ENCODE results near the gene SFMBT2.

SFMBT2 gene

GRCh38 chr10:7364474-7364873 lies 46.4 kb downstream of the SFMBT2 start:
- DNase-seq (ENCODE audit: low read depth): no peak

GRCh38 chr10:7363700-7364099 lies 47.1 kb downstream of the SFMBT2 start:
- no peak for DNase-seq (ENCODE audit: low read depth)

DNA sequence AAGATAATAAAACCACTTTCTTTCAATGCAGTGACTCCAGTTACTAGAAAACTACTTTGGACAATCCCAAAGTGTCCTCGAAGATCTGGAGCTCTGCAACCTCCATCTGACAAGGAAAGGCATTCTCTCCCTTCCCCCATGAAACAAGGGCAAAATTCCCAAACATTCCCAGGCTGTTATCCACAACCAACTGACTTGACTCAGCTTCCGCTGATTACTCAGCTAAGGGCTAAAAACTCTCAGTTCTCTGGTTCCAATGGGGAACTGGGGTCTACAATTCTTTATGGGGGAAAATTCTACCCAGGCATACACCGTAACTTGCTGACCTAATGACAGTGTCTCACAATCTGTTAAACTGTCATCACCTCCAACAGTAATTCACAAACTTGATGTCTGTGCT lies 48.4 kb downstream of the SFMBT2 start:
- no peak for DNase-seq (ENCODE audit: low read depth)

DNA sequence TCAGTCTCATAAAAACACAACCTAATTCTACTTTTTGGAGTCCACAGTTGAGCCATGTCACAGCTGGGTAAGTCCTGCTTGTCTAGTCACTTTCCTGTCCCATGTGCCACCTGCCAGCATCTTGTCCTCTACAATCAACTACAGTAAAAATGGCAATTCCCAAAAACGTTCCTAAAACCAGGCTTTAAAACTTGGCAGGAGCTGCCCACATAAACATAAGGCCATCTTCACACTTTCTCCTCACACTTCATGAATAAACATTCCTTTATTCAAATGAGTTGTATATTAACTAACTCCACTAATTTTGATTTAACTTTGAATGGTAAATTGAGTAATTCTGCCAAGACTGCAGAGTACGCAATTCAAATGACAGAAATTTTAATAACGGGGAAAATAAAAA lies 49.5 kb downstream of the SFMBT2 start:
- DNase-seq (ENCODE audit: low read depth): no peak

DNA sequence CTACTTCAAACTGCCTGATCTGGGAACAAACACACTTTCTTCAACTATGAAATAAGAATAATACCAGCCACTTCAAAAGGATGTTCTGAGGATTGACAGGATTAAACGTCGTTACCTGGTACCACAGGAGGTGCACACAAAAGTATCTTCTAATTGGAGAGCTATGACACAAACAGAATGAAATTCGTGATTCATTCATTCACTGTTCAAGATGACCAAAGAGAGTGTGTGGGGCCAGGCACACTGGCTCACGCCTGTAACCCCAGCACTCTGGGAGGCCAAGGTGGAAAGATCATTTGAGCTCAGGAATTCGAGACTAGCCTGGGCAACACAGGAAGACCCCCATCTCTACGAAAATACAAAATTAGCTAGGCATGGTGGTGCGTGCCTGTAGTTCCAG lies 50.9 kb downstream of the SFMBT2 start:
- no peak for DNase-seq (ENCODE audit: low read depth)

GRCh38 chr10:7359356-7359755 lies 51.5 kb downstream of the SFMBT2 start:
- no peak for DNase-seq (ENCODE audit: low read depth)

- DNase-seq (ENCODE audit: low read depth): no peak
These were observed 53.6 kb downstream of the SFMBT2 start for GRCh38 chr10:7357193-7357592.

- DNase-seq (ENCODE audit: low read depth): no peak
These were observed 56.3 kb downstream of the SFMBT2 start for GRCh38 chr10:7354330-7355047.

GRCh38 chr10:7351894-7352293 lies 58.9 kb downstream of the SFMBT2 start:
- no peak for DNase-seq (ENCODE audit: low read depth)

DNA sequence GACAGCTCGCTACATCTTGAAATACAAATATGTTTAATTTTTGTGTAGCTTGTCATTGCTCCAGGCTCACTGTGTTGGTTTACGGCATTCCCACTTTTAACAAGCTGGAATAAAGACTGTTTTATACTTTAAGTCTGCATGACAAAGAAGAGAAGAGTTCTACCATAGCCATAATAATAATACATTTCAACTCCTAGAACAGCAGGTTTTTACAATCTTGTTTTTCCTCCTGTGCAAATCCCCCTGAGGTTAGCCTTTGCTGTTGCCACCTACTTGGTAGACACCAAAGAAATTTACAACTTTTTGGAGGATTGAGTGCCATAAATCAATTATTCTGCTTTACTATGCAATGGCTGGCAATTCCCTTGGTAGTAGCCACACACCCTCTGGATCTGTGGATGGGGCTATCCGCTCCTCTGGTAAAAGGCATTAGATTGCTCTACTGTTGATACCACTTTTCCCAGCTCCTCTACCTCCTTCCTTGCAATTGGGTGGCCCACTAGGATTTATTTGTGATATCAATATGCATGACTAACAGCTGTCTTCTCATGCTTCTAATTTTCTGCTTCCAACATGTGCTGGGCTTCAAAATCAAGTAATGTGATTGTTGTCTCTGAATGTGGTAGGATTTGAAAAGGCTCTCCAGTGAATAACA lies 60.2 kb downstream of the SFMBT2 start:
- DNase-seq (ENCODE audit: low read depth): no peak

- no peak for DNase-seq (ENCODE audit: low read depth)
These were observed 65.1 kb downstream of the SFMBT2 start for GRCh38 chr10:7345717-7346116.

DNA sequence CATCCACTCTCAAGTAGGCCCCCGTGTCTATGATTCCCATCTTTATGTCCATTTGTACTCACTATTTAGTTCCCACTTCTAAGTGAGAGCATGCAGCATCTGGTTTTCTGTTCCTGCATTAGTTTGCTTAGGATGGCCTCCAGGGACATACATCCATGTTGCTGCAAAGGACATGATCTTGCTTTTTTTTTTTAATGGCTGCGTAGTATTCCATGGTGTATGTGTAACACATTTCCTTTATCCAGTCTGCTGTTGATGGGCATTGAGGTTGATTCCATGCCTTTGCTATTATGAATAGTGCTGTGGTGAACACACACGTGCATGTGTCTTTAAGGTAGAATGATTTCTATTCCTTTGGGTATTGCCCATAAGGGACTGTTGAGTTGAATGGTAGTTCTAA lies 67.8 kb downstream of the SFMBT2 start:
- DNase-seq (ENCODE audit: low read depth): no peak

DNA sequence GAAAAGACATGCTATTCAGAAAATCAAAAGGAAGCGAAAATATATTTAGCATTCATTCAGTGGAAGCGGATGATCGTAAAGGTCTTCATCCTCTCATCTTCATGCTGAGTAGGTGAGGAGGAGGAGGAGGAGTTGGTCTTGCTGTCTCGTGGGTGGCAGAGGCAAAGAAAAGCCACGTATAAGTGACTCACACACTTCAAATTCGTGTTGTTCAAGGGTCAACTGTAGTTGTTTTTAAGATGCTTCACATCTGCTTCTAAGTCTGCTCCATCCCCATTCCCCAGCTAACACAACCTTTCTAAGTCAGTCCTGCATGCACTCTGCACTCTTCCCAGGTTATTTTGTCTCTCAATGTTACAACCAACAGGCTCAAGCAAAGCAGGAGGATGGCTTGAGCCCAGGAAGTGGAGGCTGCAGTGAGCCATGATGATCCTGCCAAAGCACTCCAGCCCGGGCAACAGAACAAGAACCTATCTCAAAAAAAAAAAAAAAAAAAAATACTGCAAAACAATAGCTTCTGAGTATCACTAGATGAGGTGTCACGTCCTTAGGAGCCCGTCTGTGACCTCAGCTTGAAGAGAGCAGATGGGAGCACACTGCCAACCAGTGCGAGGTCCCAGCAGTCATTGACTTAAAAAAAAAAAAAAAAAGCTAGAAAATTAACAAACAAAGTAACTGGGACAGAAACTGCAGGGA lies 70.5 kb downstream of the SFMBT2 start:
- no peak for DNase-seq (ENCODE audit: low read depth)

DNA sequence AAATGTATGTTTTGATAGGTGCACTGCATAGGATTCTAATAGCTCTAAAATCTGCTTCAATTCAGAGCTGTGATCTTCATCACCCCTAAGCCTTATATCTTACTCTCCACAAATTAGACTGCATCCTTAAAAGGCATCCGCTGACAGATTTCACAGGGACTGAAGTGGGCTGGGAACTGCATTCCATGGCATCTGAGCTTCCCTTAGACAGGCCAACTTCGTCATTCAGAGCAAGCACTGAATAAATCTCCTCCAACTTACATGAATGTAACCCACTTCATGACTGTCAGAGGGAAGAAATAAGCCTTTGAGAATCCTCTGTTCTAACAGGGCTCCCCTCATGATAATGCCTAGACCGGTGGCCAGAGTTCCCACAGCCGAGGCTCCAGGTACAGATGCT lies 71.3 kb downstream of the SFMBT2 start:
- DNase-seq (ENCODE audit: low read depth): no peak

DNA sequence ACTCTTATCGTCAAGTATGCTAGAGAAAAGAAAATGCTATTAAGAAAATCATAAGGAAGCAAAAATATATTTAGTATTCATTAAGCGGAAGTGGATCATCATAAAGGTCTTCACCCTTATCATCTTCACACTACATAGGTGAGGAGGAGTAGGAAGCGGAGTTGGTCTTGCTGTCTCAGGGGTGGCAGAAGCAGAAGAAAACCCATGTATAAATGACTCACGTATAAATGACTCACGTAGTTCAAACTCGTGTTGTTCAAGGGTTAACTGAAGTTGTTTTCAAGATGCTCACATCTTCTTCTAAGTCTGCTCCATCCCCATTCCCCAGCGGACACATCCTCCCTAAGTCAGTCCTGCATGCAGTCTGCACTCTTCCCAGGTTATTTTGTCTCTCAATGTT lies 72.4 kb downstream of the SFMBT2 start:
- DNase-seq (ENCODE audit: low read depth): no peak

GRCh38 chr10:7337431-7338171 lies 73.2 kb downstream of the SFMBT2 start:
- no peak for DNase-seq (ENCODE audit: low read depth)

DNA sequence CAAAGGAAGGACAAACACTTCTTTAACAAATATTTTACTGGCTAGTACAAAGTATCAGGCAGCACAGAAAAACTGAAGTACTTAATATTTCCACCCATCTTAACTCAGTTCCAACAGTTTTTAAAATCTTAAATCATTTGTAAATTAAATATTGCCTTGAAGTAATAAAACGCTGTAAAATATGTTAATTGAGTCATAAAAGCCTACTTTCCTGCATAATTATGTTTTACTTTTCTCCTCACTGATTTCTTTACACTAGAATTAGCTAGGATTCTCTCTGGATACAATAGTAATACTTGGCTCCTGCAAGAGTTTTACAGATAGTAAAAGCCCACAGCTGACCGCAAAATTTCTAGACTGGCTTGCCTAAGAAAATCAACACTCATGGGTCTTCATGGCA lies 74.9 kb downstream of the SFMBT2 start:
- no peak for DNase-seq (ENCODE audit: low read depth)

DNA sequence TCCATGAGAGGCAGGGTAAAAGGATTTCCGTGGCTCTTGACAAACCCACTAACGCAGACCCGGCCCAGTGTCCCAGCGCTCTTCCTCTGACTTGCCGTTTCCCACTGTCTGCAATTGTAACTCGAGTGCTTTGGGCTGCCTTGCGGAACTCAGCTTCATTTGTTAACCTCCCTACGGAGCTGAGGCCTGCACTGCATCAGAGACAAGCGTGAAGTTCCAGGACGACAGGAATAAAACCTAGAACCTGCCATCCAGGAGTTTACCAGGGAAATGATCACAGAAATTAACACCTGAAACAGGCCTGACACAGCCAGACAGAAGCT lies 76.2 kb downstream of the SFMBT2 start:
- no peak for DNase-seq (ENCODE audit: low read depth)

DNA sequence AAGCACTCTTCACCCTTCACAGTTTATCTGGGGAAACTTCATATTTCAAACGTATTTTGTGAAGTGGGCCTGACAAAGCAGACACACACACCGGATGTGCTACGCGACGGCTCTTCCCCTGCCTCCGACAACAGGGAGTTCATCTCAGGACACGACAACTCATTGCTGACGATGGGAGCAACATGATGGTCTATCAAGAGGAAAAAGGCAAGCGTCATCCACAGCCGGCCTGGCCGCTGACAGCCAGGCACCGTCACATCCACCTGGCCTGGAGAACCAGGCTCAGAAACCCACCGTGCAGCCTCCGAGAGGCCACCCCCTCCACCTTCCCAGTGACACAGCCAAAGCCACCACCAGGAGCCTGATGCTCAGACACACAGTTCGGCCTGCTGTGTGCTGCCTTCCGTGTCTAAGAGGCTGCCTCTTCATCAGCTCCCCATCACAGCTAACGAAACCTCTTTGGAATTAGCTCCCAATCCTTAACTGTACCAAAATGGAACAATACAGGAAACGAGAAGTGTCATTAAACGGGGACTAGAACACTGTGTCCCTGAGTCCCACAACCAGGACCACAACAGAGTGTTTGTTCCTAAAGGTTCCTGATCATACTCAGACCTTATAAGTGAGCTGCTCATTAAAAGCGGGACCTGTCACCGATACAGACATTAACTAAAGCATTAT lies 76.7 kb downstream of the SFMBT2 start:
- DNase-seq (ENCODE audit: low read depth): no peak

DNA sequence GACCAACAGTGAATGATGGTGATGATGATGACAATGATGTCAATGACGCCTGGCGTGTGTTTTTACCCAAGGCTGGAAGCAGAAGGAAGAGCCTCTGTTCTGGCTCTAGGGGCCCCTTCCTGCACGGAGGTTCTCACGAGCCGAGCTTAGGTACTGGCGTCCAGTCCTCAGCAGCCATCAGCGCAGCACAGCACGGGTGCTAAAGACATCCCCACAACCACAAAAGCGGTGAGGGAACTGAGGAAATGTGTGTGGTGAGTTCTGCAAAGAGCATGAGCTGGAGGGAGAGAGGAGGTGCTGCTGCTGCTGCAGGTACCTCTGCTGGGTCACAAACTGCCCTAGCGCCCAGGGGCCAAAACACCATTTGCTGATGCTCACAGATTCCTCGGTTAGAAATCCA lies 81.6 kb downstream of the SFMBT2 start:
- no peak for DNase-seq (ENCODE audit: low read depth)

DNA sequence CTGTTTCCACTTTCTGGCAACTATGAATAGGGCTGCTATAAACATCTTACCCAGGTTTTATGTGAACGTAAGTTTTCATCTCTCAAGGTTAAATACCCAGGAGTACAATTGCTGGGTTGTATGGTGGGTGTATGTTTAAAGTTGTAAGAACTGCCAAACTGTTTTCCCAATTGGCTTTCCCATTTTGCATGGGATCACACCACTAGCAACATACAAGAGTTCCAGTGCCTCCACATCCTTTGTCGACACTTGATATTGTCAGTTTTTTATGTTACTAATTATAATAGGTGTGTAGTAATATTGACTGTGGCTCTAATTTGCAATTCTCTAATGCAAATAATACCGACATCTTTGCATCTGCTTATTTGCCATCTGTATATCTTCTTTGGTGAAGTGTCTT lies 82.9 kb downstream of the SFMBT2 start:
- no peak for DNase-seq (ENCODE audit: low read depth)

DNA sequence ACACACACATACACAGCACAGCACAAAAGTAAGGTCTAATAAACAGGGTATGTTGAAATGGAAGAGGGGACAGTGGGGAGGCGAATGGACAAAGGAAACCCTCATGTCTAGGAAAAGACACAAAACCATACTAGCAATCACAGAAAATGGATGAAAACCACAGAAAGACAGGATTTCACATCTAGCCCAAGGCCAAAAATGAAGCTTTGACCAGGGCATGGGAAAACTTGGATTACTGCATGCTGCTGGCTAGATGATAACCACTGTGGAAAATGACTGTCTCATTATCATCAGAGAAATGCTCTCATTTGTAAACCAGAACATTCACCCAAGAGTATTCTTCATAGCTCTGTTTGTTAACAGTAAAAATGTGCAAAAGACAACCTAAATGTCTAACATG lies 88.2 kb downstream of the SFMBT2 start:
- no peak for DNase-seq (ENCODE audit: low read depth)
